Esophagus muscularis mucosa (tissue), 4 donors: ENCODE data around the gene HSFX1.

ENCODE experiments used
- EP300 ChIP-seq: sonication (generic); formaldehyde crosslinking; IDR thresholded peaks from one replicate; pipeline ENCODE4 v1.6.1; 2017; ENCODE audit warnings: antibody characterized with exemption
- POLR2A ChIP-seq: fragments of 450-650 bp; IDR thresholded peaks from one replicate; pipeline ENCODE4 v1.6.1; 2017; ENCODE audit warnings: antibody characterized with exemption, moderate library complexity, mild to moderate bottlenecking, low read depth
- TF ChIP-seq, protein P1 (sequence below), 3 experiments: fragments of 200-600 bp in 2 of 3; fragments of 450-650 bp in 1 of 3; sonication (generic) in 2 of 3; IDR thresholded peaks; one replicate each; pipeline ENCODE4 v1.5.1; 2017 to 2019; ENCODE audit warnings: antibody characterized with exemption in 3 of 3, mild to moderate bottlenecking in 2 of 3, moderate library complexity in 1 of 3

DNA sequence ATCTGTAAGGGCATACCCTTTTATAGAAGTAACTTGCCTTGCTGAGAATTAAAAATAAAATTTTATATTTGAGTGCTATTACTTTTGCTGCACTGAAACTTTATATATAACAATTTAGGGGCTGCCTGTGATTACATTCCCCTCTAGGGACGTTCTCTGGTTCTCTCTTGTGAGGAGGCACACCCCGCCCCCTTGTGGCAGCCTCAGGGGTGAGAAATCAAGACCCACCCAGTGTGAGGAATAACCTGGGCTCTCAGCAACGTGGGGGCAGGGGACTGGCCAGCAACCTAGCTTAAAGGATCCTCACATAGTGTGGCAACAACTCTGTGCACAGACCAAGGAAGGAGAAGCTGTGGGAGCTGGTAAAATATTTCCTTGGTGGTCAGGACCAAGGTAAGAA is 51.6 kb downstream of the HSFX1 start:
- TF ChIP-seq, protein P1, sequence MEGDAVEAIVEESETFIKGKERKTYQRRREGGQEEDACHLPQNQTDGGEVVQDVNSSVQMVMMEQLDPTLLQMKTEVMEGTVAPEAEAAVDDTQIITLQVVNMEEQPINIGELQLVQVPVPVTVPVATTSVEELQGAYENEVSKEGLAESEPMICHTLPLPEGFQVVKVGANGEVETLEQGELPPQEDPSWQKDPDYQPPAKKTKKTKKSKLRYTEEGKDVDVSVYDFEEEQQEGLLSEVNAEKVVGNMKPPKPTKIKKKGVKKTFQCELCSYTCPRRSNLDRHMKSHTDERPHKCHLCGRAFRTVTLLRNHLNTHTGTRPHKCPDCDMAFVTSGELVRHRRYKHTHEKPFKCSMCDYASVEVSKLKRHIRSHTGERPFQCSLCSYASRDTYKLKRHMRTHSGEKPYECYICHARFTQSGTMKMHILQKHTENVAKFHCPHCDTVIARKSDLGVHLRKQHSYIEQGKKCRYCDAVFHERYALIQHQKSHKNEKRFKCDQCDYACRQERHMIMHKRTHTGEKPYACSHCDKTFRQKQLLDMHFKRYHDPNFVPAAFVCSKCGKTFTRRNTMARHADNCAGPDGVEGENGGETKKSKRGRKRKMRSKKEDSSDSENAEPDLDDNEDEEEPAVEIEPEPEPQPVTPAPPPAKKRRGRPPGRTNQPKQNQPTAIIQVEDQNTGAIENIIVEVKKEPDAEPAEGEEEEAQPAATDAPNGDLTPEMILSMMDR (IDR thresholded peaks at IDR 0.05): peak in 2 of 3 experiments; percentile 10 to 20
- TF ChIP-seq EP300: no peak
- no peak for TF ChIP-seq POLR2A
